RWPE2 (cell line): ENCODE measurements around the gene ZNF417.
"Not testable (repeated sequence)": the region's sequence is repeated elsewhere in the genome, so short reads cannot be mapped to it uniquely, and the experiment has no call there.

ENCODE experiments used
- ATAC-seq: fragments of 200-7000 bp; cut with Tn5 transposase; 3 replicates; pipeline ENCODE4 v1.9.1; 2021; ENCODE audit warnings: low read depth
- DNase-seq: peaks from one replicate; pipeline ENCODE4 v3.0.0-alpha.2; 2020; ENCODE audit warnings: low spot score
- H3K27ac ChIP-seq: fragments of 450-650 bp; 2 replicates; pipeline ENCODE4 v1.5.1; 2017; ENCODE audit warnings: mild to moderate bottlenecking; ENCODE audit not compliant: poor library complexity, severe bottlenecking
- H3K27me3 ChIP-seq: fragments of 250-450 bp; sonication (Bioruptor Pico); 2 replicates; pipeline ENCODE4 v1.5.1; 2021; ENCODE audit warnings: mild to moderate bottlenecking, moderate library complexity; ENCODE audit not compliant: insufficient read depth, poor library complexity, severe bottlenecking
- H3K36me3 ChIP-seq: fragments of 250-450 bp; sonication (Bioruptor Pico); 2 replicates; pipeline ENCODE4 v1.5.1; 2020; ENCODE audit warnings: low read depth, mild to moderate bottlenecking, moderate library complexity
- H3K4me1 ChIP-seq: fragments of 250-450 bp; sonication (Bioruptor Pico); 2 replicates; pipeline ENCODE4 v1.5.1; 2021; ENCODE audit warnings: mild to moderate bottlenecking, moderate library complexity; ENCODE audit not compliant: insufficient read depth, poor library complexity, severe bottlenecking
- H3K4me3 ChIP-seq: fragments of 250-450 bp; sonication (Bioruptor Pico); 2 replicates; pipeline ENCODE4 v1.5.1; 2021; ENCODE audit warnings: mild to moderate bottlenecking, moderate library complexity; ENCODE audit not compliant: severe bottlenecking
- H3K9me3 ChIP-seq: fragments of 250-450 bp; sonication (Bioruptor Pico); 2 replicates; pipeline ENCODE4 v1.5.1; 2021; ENCODE audit warnings: mild to moderate bottlenecking, moderate library complexity; ENCODE audit not compliant: severe bottlenecking
- CTCF ChIP-seq: fragments of 450-650 bp; IDR thresholded peaks from one replicate; pipeline ENCODE4 v1.5.1; 2017; ENCODE audit warnings: mild to moderate bottlenecking, moderate library complexity; ENCODE audit not compliant: poor library complexity, severe bottlenecking

The ZNF417 gene

GRCh38 chr19:57888560-57889231 is 27.7 kb downstream of the ZNF417 start, which contains the start of gene ZNF814:
Gene ZNF814, minus strand, starts transcription at chr19:57889037. Its CDS starts 235 bp downstream, at chr19:57888802.
- peak; percentile 29 for TF ChIP-seq CTCF
- Histone ChIP-seq H3K9me3 (peaks cover 3% of the 10 kb centered on the region), H3K27ac (peak within 1 kb of the TSS; percentile 10), H3K4me3 (peak within 1 kb of the TSS; percentile 48), H3K4me1 (peaks cover 7% of the 10 kb centered on the region), H3K27me3 (no peaks in the 10 kb centered on the region), H3K36me3 (peaks cover 23% of the 10 kb centered on the region; the same call in 1 of the 2 replicates)
- ATAC-seq (peak; percentile 91), DNase-seq (peak; percentile 66)

GRCh38 chr19:57888107-57888559 is 28.3 kb downstream of the ZNF417 start:
- ATAC-seq = peak; percentile 11; the same call in 1 of the 3 replicates
- peaks cover 23% of the 10 kb centered on the region; the same call in 1 of the 2 replicates for H3K36me3 ChIP-seq
- peak overlapping the region; percentile 10 for H3K27ac ChIP-seq

GRCh38 chr19:57887195-57887941 is 29.0 kb downstream of the ZNF417 start:
- Histone ChIP-seq H3K36me3 (peaks cover 29% of the 10 kb centered on the region), H3K27me3 (no peaks in the 10 kb centered on the region), H3K27ac (no peak overlapping the region), H3K9me3 (peaks cover 3% of the 10 kb centered on the region), H3K4me3 (peak overlapping the region; percentile 48), H3K4me1 (peaks cover 7% of the 10 kb centered on the region)
- ATAC-seq (no peak), DNase-seq (no peak)
- no peak for TF ChIP-seq CTCF

More at GRCh38 chr19:57888107-57888559, 28.3 kb downstream of the ZNF417 start:
- Histone ChIP-seq H3K4me3 (peak overlapping the region; percentile 48), H3K9me3 (peaks cover 3% of the 10 kb centered on the region), H3K4me1 (peaks cover 7% of the 10 kb centered on the region), H3K27me3 (no peaks in the 10 kb centered on the region)
- no peak for DNase-seq
- no peak for TF ChIP-seq CTCF

GRCh38 chr19:57886046-57886445 is 30.3 kb downstream of the ZNF417 start:
- H3K4me3 ChIP-seq = no peak overlapping the region
- peaks cover 7% of the 10 kb centered on the region for H3K4me1 ChIP-seq
- H3K36me3 ChIP-seq = peaks cover 29% of the 10 kb centered on the region
- TF ChIP-seq CTCF = no peak
- ATAC-seq (no peak), DNase-seq (no peak)
- H3K27me3 ChIP-seq = no peaks in the 10 kb centered on the region
- no peak overlapping the region for H3K27ac ChIP-seq
- peaks cover 3% of the 10 kb centered on the region for H3K9me3 ChIP-seq

- Histone ChIP-seq H3K36me3 (peaks cover 37% of the 10 kb centered on the region), H3K9me3 (peaks cover 12% of the 10 kb centered on the region)
- H3K4me1 ChIP-seq, H3K27ac ChIP-seq, H3K4me3 ChIP-seq, ATAC-seq, H3K27me3 ChIP-seq, DNase-seq: not testable (repeated sequence)
Observed at GRCh38 chr19:57873883-57874799, 42.3 kb downstream of the ZNF417 start.
